ENCODE results near the gene CPLANE1.
"Not testable (repeated sequence)": the region's sequence is repeated elsewhere in the genome, so short reads cannot be mapped to it uniquely, and the experiment has no call there.

The CPLANE1 gene

GRCh38 chr5:37132646-37133045, 116.5 kb downstream of the CPLANE1 start:
- Mint-ChIP-seq H3K27ac (no peak overlapping the region), H3K4me3 (no peak overlapping the region), H3K27me3 (ENCODE audit: low read depth) (no peaks in the 10 kb centered on the region), H3K36me3 (ENCODE audit: low read depth) (peaks cover 46% of the 10 kb centered on the region), H3K9me3 (peaks cover 40% of the 10 kb centered on the region), H3K4me1 (ENCODE audit: low read depth) (peaks cover 3% of the 10 kb centered on the region)
- no peak for DNase-seq (ENCODE audit: low spot score)

GRCh38 chr5:37121465-37121864, 127.7 kb downstream of the CPLANE1 start:
- Mint-ChIP-seq H3K27ac (peak overlapping the region; percentile 37), H3K36me3 (ENCODE audit: low read depth) (peaks cover 25% of the 10 kb centered on the region), H3K4me3 (no peak overlapping the region), H3K27me3 (ENCODE audit: low read depth) (no peaks in the 10 kb centered on the region), H3K4me1 (ENCODE audit: low read depth) (peaks cover 17% of the 10 kb centered on the region), H3K9me3 (no peaks in the 10 kb centered on the region)
- DNase-seq (ENCODE audit: low spot score): peak; percentile 28

DNA sequence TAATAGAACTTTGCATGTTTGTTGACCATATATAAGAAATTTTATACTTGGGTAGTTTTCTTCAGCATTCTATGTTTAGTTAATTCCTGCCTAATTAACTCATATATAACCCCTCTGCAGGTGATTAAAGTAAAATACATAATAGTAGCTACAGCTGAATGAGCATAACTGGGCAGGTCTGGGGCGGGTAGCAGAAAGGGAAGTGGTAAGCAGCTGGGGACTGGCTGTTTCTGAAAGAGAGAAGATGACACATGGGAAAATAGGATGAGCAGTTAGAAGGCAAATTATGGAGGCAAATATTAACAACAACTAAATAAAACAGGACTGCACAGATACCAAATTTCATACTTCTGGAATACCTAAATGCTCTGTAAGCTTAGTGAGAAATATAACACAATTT, 128.1 kb downstream of the CPLANE1 start:
- Mint-ChIP-seq H3K4me1 (ENCODE audit: low read depth) (peaks cover 17% of the 10 kb centered on the region), H3K36me3 (ENCODE audit: low read depth) (peaks cover 27% of the 10 kb centered on the region), H3K9me3 (no peaks in the 10 kb centered on the region), H3K27me3 (ENCODE audit: low read depth) (no peaks in the 10 kb centered on the region), H3K27ac (peak overlapping the region; percentile 37), H3K4me3 (peak overlapping the region; percentile 1)
- no peak for DNase-seq (ENCODE audit: low spot score)

GRCh38 chr5:37120270-37120669, 128.9 kb downstream of the CPLANE1 start:
- Mint-ChIP-seq H3K4me3 (no peak overlapping the region), H3K36me3 (ENCODE audit: low read depth) (peaks cover 28% of the 10 kb centered on the region), H3K27me3 (ENCODE audit: low read depth) (no peaks in the 10 kb centered on the region), H3K9me3 (no peaks in the 10 kb centered on the region), H3K4me1 (ENCODE audit: low read depth) (peaks cover 17% of the 10 kb centered on the region), H3K27ac (no peak overlapping the region)
- no peak for DNase-seq (ENCODE audit: low spot score)

- Mint-ChIP-seq H3K9me3 (peaks cover 11% of the 10 kb centered on the region), H3K4me3 (no peak overlapping the region), H3K4me1 (ENCODE audit: low read depth) (peaks cover 31% of the 10 kb centered on the region), H3K27me3 (ENCODE audit: low read depth) (no peaks in the 10 kb centered on the region), H3K36me3 (ENCODE audit: low read depth) (peaks cover 41% of the 10 kb centered on the region), H3K27ac (no peak overlapping the region)
- no peak for DNase-seq (ENCODE audit: low spot score)
Measured at GRCh38 chr5:37116359-37116758, 132.8 kb downstream of the CPLANE1 start.

DNA sequence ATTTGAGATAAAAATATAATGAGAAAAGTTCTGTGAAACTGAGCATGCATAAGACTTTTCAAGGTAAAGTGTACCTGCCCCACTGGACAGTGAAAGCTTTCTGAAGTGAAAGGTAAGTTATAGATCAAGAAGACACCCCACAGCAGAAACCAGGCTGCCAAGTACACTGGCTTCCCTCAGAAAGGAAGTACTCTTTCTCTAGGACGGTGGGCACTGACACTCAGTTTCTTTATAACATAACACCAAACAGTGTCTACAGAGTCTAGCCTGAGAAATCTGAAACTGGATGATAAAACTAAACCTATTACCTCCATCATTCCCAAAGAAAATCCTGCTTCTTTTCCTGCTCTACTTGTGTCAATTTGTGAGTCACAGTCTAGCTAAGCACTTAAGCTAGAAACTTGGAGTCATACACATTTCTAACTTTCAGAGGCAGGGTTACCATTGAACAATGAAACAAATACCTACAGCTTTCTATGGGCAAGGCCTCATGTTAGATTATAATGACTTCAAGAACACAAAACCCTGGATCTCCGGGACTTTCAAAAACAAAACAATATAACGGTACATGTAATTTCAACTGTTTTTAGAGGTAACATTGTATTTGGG, 136.7 kb downstream of the CPLANE1 start:
- peaks cover 50% of the 10 kb centered on the region for H3K36me3 Mint-ChIP-seq (ENCODE audit: low read depth)
- H3K9me3 Mint-ChIP-seq: peaks cover 15% of the 10 kb centered on the region
- no peak for DNase-seq (ENCODE audit: low spot score)
- H3K4me3 Mint-ChIP-seq: peak overlapping the region; percentile 58
- peaks cover 35% of the 10 kb centered on the region for H3K4me1 Mint-ChIP-seq (ENCODE audit: low read depth)
- H3K27ac Mint-ChIP-seq: peak overlapping the region; percentile 89
- no peaks in the 10 kb centered on the region for H3K27me3 Mint-ChIP-seq (ENCODE audit: low read depth)

DNA sequence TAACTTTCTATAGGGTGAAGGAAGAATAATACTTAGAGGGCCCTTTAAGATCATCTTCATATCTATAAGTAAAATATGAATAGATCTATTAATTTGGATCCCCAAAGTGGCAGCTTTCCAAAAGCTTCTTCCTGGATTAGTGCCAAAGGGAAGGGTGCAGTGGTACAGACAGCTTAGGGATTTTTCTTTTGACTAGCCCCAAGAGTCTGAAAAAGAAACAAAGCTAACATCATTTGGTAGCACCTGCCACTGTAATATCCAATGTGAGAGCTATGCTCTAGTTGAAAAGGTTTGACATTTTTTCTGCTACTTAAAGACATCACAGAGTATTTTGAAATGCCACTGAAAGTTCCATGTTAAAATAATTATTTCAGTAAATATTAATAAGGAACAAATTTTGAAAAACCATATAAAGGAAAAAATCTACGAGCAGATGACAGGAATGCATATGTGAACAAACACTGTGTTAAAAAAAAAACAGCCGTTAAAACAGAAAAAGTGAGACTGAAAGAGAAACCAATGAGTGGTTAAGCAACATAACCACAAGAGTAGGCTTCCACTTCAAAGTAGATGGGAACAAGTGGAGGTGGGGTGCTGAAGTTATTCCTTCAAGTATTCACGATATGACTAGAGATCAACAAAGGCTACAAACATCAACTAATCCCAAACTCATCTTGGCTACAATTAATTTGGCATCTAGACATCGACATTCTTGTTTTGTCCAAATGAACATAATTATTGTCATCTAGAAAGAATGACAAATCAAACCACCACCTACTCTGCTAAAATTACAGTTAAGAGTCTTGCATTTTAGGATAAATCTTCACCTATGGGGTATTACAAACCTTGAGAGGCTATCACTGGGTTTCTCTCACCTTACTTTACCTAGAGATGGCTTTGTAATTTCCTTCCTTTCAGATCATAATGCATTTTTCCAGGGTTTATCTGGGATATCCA, 137.5 kb downstream of the CPLANE1 start:
- no peaks in the 10 kb centered on the region for H3K27me3 Mint-ChIP-seq (ENCODE audit: low read depth)
- peaks cover 15% of the 10 kb centered on the region for H3K9me3 Mint-ChIP-seq
- H3K4me3 Mint-ChIP-seq: peak overlapping the region; percentile 58
- peaks cover 54% of the 10 kb centered on the region for H3K36me3 Mint-ChIP-seq (ENCODE audit: low read depth)
- H3K4me1 Mint-ChIP-seq (ENCODE audit: low read depth): peaks cover 35% of the 10 kb centered on the region
- peak overlapping the region; percentile 89 for H3K27ac Mint-ChIP-seq
- peak; percentile 52 for DNase-seq (ENCODE audit: low spot score)

DNA sequence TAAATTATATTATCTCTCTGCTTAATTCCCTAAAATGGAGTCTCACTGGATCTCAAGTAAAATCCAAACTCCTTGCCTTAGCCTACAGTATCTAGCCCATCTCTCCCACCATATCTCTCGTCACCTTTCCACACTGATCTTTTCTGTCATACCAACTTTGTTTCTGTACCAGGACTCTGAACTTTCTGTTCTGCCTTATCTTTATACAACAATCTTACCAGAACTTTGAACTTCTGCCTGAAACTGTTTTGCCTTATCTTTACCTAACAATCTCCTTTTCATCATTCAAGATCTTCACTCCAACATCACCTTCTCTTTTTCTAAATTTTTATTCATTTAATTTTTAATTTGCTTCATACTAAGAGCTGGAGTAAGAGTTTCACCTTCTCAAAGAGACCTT, 139.0 kb downstream of the CPLANE1 start:
- peak overlapping the region; percentile 88 for H3K27ac Mint-ChIP-seq

DNA sequence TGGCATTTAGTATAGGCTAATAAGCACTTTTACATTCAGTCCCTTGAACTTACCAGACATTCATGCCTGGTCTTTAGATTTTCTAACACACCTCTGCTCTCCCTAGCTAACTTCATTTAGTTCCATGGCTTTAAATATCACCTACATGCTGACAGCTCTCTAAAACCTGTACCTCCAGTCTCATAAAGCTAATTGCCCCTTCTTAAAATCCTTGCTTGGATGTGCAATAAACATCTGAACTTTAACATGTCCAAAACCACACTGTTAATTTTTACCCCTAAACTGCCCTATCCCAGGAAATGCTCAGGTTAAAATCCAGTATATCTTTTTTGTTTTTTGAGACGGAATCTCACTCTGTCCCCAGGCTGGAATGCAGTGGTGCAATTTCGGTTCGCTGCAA, 139.8 kb downstream of the CPLANE1 start:
- Mint-ChIP-seq H3K27ac (peak overlapping the region; percentile 66), H3K4me3 (no peak overlapping the region), H3K27me3 (ENCODE audit: low read depth) (no peaks in the 10 kb centered on the region), H3K4me1 (ENCODE audit: low read depth) (peaks cover 40% of the 10 kb centered on the region), H3K9me3 (peaks cover 15% of the 10 kb centered on the region), H3K36me3 (ENCODE audit: low read depth) (peaks cover 54% of the 10 kb centered on the region)
- no peak for DNase-seq (ENCODE audit: low spot score)

More for the DNA sequence above, 139.0 kb downstream of the CPLANE1 start:
- Mint-ChIP-seq H3K4me1 (ENCODE audit: low read depth) (peaks cover 40% of the 10 kb centered on the region), H3K27me3 (ENCODE audit: low read depth) (no peaks in the 10 kb centered on the region), H3K4me3 (peak overlapping the region; percentile 70), H3K36me3 (ENCODE audit: low read depth) (peaks cover 53% of the 10 kb centered on the region), H3K9me3 (peaks cover 15% of the 10 kb centered on the region)
- DNase-seq (ENCODE audit: low spot score): no peak

GRCh38 chr5:37103302-37103701, 145.9 kb downstream of the CPLANE1 start:
- Mint-ChIP-seq H3K4me3 (peak overlapping the region; percentile 19), H3K4me1 (ENCODE audit: low read depth) (peaks cover 23% of the 10 kb centered on the region), H3K27ac (no peak overlapping the region), H3K9me3 (peaks cover 54% of the 10 kb centered on the region), H3K36me3 (ENCODE audit: low read depth) (peaks cover 75% of the 10 kb centered on the region), H3K27me3 (ENCODE audit: low read depth) (no peaks in the 10 kb centered on the region)
- no peak for DNase-seq (ENCODE audit: low spot score)

- not testable (repeated sequence) for H3K4me3 Mint-ChIP-seq; DNase-seq (ENCODE audit: low spot score); H3K27ac Mint-ChIP-seq; H3K27me3 Mint-ChIP-seq (ENCODE audit: low read depth)
- Mint-ChIP-seq H3K36me3 (ENCODE audit: low read depth) (peaks cover 76% of the 10 kb centered on the region), H3K4me1 (ENCODE audit: low read depth) (peaks cover 23% of the 10 kb centered on the region), H3K9me3 (peaks cover 86% of the 10 kb centered on the region)
Measured at GRCh38 chr5:37099267-37099666, 149.9 kb downstream of the CPLANE1 start.

GRCh38 chr5:37093795-37094194, 155.4 kb downstream of the CPLANE1 start:
- H3K27ac Mint-ChIP-seq; H3K4me3 Mint-ChIP-seq; DNase-seq (ENCODE audit: low spot score); H3K27me3 Mint-ChIP-seq (ENCODE audit: low read depth); H3K4me1 Mint-ChIP-seq (ENCODE audit: low read depth): not testable (repeated sequence)
- H3K36me3 Mint-ChIP-seq (ENCODE audit: low read depth): peaks cover 35% of the 10 kb centered on the region
- H3K9me3 Mint-ChIP-seq: peaks cover 53% of the 10 kb centered on the region

DNA sequence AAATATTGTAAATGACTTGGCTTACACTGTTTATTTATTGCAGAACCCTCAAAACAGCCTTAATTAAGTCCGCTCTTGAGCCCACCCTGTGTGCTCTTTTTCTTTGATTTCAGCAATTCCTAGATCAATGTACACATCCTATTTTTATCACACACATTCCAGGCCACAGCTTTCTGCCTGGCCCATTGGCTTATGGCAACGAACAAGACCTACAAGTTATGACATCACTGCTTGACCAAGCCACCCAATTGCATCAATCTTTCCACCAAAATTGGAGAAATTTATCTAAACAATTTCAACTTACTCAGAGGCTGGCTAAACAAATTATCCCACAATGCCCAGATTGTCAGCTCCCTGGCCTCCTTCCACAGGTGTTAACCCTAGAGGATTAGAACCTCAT, 158.4 kb downstream of the CPLANE1 start:
- DNase-seq (ENCODE audit: low spot score): no peak
- Mint-ChIP-seq H3K27me3 (ENCODE audit: low read depth) (no peaks in the 10 kb centered on the region), H3K4me1 (ENCODE audit: low read depth) (peaks cover 9% of the 10 kb centered on the region), H3K9me3 (peaks cover 25% of the 10 kb centered on the region), H3K27ac (no peak overlapping the region), H3K4me3 (no peak overlapping the region), H3K36me3 (ENCODE audit: low read depth) (peaks cover 13% of the 10 kb centered on the region)

- Mint-ChIP-seq H3K4me1 (ENCODE audit: low read depth) (peaks cover 9% of the 10 kb centered on the region), H3K27me3 (ENCODE audit: low read depth) (no peaks in the 10 kb centered on the region), H3K36me3 (ENCODE audit: low read depth) (peaks cover 11% of the 10 kb centered on the region), H3K4me3 (no peak overlapping the region), H3K9me3 (peaks cover 22% of the 10 kb centered on the region), H3K27ac (no peak overlapping the region)
- no peak for DNase-seq (ENCODE audit: low spot score)
Measured at GRCh38 chr5:37090123-37090726, 159.0 kb downstream of the CPLANE1 start.
